Nephron (organoid): ENCODE results near the gene SKAP1.
"Not testable (repeated sequence)": the region's sequence is repeated elsewhere in the genome, so short reads cannot be mapped to it uniquely, and the experiment has no call there.

Source experiments
- H3K27ac Mint-ChIP-seq, 3 experiments: 2 replicates each; pipeline ENCODE4 v1.8.0; 2020; ENCODE audit warnings: mixed read lengths in 3 of 3, mild to moderate bottlenecking in 2 of 3, moderate library complexity in 1 of 3
- H3K27me3 Mint-ChIP-seq: 2 replicates; pipeline ENCODE4 v1.8.0; 2021; ENCODE audit warnings: low read depth, mild to moderate bottlenecking, moderate library complexity, mixed read lengths
- H3K36me3 Mint-ChIP-seq: 2 replicates; pipeline ENCODE4 v1.8.0; 2020; ENCODE audit warnings: low read depth, mixed read lengths
- H3K4me1 Mint-ChIP-seq: 2 replicates; pipeline ENCODE4 v1.8.0; 2020; ENCODE audit warnings: mixed read lengths
- H3K4me3 Mint-ChIP-seq, 3 experiments: 2 replicates each; pipeline ENCODE4 v1.8.0; 2020; ENCODE audit warnings: mild to moderate bottlenecking in 3 of 3, mixed read lengths in 3 of 3, moderate library complexity in 2 of 3
- H3K9me3 Mint-ChIP-seq: 2 replicates; pipeline ENCODE4 v1.8.0; 2020; ENCODE audit warnings: mixed read lengths
- TF ChIP-seq, protein P1 (sequence below), 3 experiments: fragments of 200-600 bp; sonication (generic); IDR thresholded peaks; one replicate each; pipeline ENCODE4 v1.5.0; 2021; ENCODE audit warnings: antibody characterized with exemption in 3 of 3; ENCODE audit not compliant: unreplicated experiment in 3 of 3

SKAP1 gene

DNA sequence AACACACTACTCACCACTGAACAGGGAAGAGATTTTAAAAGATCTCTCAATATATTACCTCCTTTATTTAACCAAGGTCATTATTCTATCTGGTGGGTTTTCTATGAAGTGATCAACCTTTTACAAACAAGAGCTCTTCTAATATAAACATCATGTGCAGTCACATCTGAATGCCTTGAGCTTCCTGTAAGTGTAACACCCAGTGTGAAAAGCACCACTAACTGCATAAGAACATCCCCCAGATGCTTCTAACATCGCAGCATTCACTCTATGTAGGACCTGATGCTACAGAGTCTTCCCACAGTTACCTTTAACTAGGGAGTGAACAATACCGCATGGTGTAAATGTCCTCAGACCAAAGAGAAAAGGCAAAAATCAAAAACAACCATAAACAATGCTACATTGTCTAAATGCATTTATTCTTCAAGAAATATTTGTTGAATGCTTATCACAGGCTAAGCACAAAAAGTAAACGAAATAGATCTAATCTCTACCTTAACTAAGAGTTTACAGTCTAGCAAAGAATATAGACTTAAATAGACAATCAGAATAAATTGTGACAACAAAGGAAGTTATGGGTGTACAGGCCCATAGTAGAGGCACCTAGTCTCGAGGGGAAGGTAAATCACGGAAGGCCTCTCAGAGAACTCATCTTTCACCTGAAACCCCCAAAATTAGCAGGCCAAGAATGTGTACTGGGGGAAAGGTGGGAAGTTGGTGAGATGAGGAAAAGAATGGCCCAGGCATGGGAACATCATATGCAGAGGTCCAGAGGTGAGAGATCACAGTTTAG is 16.2 kb downstream of the SKAP1 start:
- Mint-ChIP-seq H3K27me3 (peaks cover 27% of the 10 kb centered on the region), H3K4me3 (no peak overlapping the region), H3K36me3 (no peaks in the 10 kb centered on the region), H3K4me1 (no peaks in the 10 kb centered on the region), H3K9me3 (no peaks in the 10 kb centered on the region), H3K27ac (no peak overlapping the region)
- TF ChIP-seq, protein P1, sequence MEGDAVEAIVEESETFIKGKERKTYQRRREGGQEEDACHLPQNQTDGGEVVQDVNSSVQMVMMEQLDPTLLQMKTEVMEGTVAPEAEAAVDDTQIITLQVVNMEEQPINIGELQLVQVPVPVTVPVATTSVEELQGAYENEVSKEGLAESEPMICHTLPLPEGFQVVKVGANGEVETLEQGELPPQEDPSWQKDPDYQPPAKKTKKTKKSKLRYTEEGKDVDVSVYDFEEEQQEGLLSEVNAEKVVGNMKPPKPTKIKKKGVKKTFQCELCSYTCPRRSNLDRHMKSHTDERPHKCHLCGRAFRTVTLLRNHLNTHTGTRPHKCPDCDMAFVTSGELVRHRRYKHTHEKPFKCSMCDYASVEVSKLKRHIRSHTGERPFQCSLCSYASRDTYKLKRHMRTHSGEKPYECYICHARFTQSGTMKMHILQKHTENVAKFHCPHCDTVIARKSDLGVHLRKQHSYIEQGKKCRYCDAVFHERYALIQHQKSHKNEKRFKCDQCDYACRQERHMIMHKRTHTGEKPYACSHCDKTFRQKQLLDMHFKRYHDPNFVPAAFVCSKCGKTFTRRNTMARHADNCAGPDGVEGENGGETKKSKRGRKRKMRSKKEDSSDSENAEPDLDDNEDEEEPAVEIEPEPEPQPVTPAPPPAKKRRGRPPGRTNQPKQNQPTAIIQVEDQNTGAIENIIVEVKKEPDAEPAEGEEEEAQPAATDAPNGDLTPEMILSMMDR (IDR thresholded peaks at IDR 0.05; ENCODE audit: unreplicated experiment in 3 of 3) = no peak

DNA sequence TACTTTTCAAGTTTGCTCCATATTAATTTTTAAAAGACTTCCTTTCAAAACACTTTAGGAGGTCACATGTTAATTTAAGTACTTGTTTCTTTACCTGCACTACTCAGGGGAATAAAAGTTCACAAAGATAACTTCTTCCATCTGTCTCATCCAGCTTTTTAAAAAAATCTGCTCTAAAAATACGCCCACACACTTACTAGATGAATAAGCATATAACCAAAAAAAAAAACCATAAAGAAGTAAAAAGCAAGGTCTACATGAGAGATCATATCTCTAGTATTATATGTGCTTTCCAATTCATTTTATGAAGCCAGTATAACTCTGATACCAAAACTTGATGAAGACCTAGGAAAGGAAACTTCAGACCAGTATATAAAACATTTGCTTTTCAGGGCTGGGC is 17.2 kb downstream of the SKAP1 start:
- Mint-ChIP-seq H3K4me3 (no peak overlapping the region), H3K27ac (no peak overlapping the region), H3K27me3 (peaks cover 25% of the 10 kb centered on the region)

DNA sequence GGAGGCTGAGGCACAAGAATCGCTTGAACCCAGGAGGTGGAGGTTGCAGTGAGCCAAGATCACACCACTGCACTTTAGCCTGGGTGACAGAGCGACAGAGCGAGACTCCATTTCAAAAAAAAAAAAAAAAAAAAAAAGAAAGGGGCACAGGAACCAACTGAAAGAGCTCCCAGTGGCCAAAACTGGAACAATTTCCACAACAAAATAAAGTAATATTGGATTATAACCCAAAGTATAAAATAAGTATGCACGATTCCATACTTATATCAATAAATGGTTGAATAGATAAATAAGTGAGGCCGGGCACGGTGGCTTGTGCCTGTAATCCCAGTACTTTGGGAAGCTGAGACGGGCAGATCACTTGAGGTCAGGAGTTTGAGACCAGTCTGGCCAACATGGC is 19.2 kb downstream of the SKAP1 start:
- not testable (repeated sequence) for H3K9me3 Mint-ChIP-seq, H3K27ac Mint-ChIP-seq, H3K36me3 Mint-ChIP-seq, H3K4me3 Mint-ChIP-seq, H3K4me1 Mint-ChIP-seq
- H3K27me3 Mint-ChIP-seq = peaks cover 15% of the 10 kb centered on the region

More for the DNA sequence above, 17.2 kb downstream of the SKAP1 start:
- TF ChIP-seq, protein P1 (IDR thresholded peaks at IDR 0.05; ENCODE audit: unreplicated experiment in 3 of 3) = no peak
- Mint-ChIP-seq H3K4me1 (no peaks in the 10 kb centered on the region), H3K9me3 (no peaks in the 10 kb centered on the region), H3K36me3 (no peaks in the 10 kb centered on the region)

DNA sequence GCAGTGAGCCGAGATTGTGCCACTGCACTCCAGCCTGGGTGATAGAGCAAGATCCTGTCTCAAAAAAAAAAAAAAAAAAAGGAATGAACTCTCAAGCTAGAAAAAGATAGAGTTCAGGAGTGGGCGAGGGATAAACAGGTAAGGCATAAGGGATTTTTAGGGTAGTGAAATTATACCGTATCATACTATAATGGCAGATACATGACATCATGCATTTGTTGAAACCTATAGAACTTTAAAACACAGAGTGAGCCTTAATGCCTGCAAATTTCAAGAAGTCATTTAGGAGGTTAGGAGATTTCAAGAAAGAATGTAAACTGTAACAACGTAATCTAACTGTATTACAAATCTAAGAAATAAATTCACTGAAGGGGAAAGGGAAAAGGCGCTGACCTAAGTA is 20.4 kb downstream of the SKAP1 start:
- TF ChIP-seq, protein P1 (IDR thresholded peaks at IDR 0.05; ENCODE audit: unreplicated experiment in 3 of 3) = no peak
- no peak overlapping the region for H3K27ac Mint-ChIP-seq
- H3K27me3 Mint-ChIP-seq = peaks cover 10% of the 10 kb centered on the region
- H3K4me3 Mint-ChIP-seq = no peak overlapping the region
- H3K4me1 Mint-ChIP-seq = no peaks in the 10 kb centered on the region
- no peaks in the 10 kb centered on the region for H3K36me3 Mint-ChIP-seq
- no peaks in the 10 kb centered on the region for H3K9me3 Mint-ChIP-seq

DNA sequence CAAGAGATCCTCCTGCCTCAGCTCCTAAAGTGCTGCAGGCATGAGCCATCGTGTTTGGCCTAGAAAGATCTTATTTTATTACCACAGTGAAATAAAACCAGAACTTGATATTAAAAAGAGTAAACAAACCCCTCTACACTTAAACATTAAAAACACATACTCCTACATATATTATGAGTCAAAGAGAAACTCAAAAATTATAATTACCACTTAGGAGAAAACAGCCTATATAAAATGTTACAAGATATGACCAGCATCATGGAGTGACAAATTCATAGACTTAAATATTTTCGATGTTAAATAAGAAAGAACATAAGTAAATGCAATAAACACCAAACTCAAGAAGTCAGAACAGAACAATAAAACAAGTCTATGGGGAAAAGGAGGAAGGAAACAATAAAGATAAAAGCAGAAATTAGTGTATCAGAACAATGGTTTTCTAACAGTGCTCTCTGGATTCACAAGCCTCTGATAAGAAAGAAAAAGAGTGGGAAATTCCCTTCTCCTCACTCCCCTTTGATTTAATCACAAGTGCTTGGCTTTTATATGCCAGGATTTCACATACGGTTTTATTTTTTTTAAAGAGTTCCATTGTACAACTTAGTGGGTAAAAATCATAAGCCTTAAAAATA is 23.0 kb downstream of the SKAP1 start:
- no peak overlapping the region for H3K27ac Mint-ChIP-seq
- H3K4me1 Mint-ChIP-seq = no peaks in the 10 kb centered on the region
- no peak overlapping the region for H3K4me3 Mint-ChIP-seq
- TF ChIP-seq, protein P1 (IDR thresholded peaks at IDR 0.05; ENCODE audit: unreplicated experiment in 3 of 3) = no peak
- H3K9me3 Mint-ChIP-seq = no peaks in the 10 kb centered on the region
- no peaks in the 10 kb centered on the region for H3K36me3 Mint-ChIP-seq
- H3K27me3 Mint-ChIP-seq = peaks cover 4% of the 10 kb centered on the region

DNA sequence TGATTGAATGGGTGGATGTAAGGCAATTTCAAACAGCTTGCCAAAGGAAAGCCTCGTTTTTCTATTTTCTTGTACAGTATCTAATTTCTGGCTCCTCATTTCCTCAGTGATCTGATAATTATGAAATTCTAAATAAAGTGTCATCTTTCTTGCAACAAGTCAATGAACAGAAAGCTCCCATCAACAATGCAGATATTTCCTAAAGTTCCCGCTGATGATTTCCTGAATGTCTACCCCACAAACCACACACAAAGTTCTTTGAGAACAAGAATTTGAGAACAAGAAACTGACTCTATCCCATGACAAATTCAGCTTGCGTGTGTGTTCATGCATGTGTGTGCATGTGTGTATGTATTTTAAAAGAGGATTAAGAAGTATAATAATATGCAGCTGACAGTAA is 35.2 kb downstream of the SKAP1 start:
- no peak overlapping the region for H3K27ac Mint-ChIP-seq
- TF ChIP-seq, protein P1 (IDR thresholded peaks at IDR 0.05; ENCODE audit: unreplicated experiment in 3 of 3) = no peak
- H3K9me3 Mint-ChIP-seq = no peaks in the 10 kb centered on the region

More for the DNA sequence above, 35.2 kb downstream of the SKAP1 start:
- no peaks in the 10 kb centered on the region for H3K36me3 Mint-ChIP-seq
- H3K4me1 Mint-ChIP-seq = peaks cover 9% of the 10 kb centered on the region
- H3K4me3 Mint-ChIP-seq = no peak overlapping the region
- peaks cover 20% of the 10 kb centered on the region for H3K27me3 Mint-ChIP-seq
